NCI-H524 (cell line): ENCODE data around the gene GPC6.
"Not testable (repeated sequence)": the region's sequence is repeated elsewhere in the genome, so short reads cannot be mapped to it uniquely, and the experiment has no call there.

Source experiments
- DNase-seq, 2 experiments: peaks; one replicate each; lab custom pipeline; 2025; lab: John Stamatoyannopoulos, UW

Gene GPC6

GRCh38 chr13:93425411-93425810 lies 198.8 kb downstream of the GPC6 start:
- DNase-seq = no peak

GRCh38 chr13:93430381-93430780 lies 203.8 kb downstream of the GPC6 start:
- no peak for DNase-seq

GRCh38 chr13:93435651-93436050 lies 209.0 kb downstream of the GPC6 start:
- no peak for DNase-seq

GRCh38 chr13:93437081-93437480 lies 210.5 kb downstream of the GPC6 start:
- no peak for DNase-seq

GRCh38 chr13:93446238-93446637 lies 219.6 kb downstream of the GPC6 start:
- DNase-seq = no peak

GRCh38 chr13:93450191-93450621 lies 223.6 kb downstream of the GPC6 start:
- DNase-seq = no peak

- DNase-seq = no peak
Observed at GRCh38 chr13:93450761-93451160, 224.2 kb downstream of the GPC6 start.

- not testable (repeated sequence) for DNase-seq
Observed at GRCh38 chr13:93454676-93455235, 228.1 kb downstream of the GPC6 start.

- no peak for DNase-seq
Observed at GRCh38 chr13:93455861-93456260, 229.3 kb downstream of the GPC6 start.

GRCh38 chr13:93460005-93460404 lies 233.4 kb downstream of the GPC6 start:
- no peak for DNase-seq

GRCh38 chr13:93462151-93462550 lies 235.5 kb downstream of the GPC6 start:
- no peak for DNase-seq

- DNase-seq = no peak
Observed at GRCh38 chr13:93466502-93467036, 240.0 kb downstream of the GPC6 start.

- peak; percentile 45 to 73 for DNase-seq
Observed at GRCh38 chr13:93467175-93467574, 240.6 kb downstream of the GPC6 start.

GRCh38 chr13:93468433-93468832 lies 241.8 kb downstream of the GPC6 start:
- DNase-seq = no peak

- DNase-seq = no peak
Observed at GRCh38 chr13:93472296-93472695, 245.7 kb downstream of the GPC6 start.

GRCh38 chr13:93472814-93473296 lies 246.2 kb downstream of the GPC6 start:
- no peak for DNase-seq

- no peak for DNase-seq
Observed at GRCh38 chr13:93473441-93474270, 247.0 kb downstream of the GPC6 start.

GRCh38 chr13:93476175-93476574 lies 249.6 kb downstream of the GPC6 start:
- no peak for DNase-seq

GRCh38 chr13:93477238-93477637 lies 250.6 kb downstream of the GPC6 start:
- no peak for DNase-seq

GRCh38 chr13:93480553-93481106 lies 254.0 kb downstream of the GPC6 start:
- DNase-seq = no peak

GRCh38 chr13:93496117-93496516 lies 269.5 kb downstream of the GPC6 start:
- DNase-seq = not testable (repeated sequence)

GRCh38 chr13:93496985-93497673 lies 270.5 kb downstream of the GPC6 start:
- peak; percentile 95 to 99 for DNase-seq
